Kidney (tissue), 14 donors: ENCODE results near the gene NRP1. TPM values are rescaled to one million over a fixed set of nuclear protein-coding genes. Genes with fewer than 3 reads are reported as not detected.

Experiments
- DNase-seq, 5 donors: peaks; one replicate each; pipeline ENCODE4 v3.0.0-alpha.2; 2013 to 2020
- FAIRE-seq: peaks from 2 replicates; lab custom pipeline; 2012; peaks lifted over from hg19 to GRCh38; lab: Jason Lieb, UNC
- H3K27ac ChIP-seq, 2 donors: one replicate each; pipeline ENCODE4 v1.7.0; 2013; ENCODE audit warnings: low read depth in 2 of 2, low read length in 2 of 2, inconsistent platforms in 1 of 2
- H3K27me3 ChIP-seq: one replicate; pipeline ENCODE4 v1.7.1; 2013; ENCODE audit warnings: low read length, inconsistent platforms; ENCODE audit not compliant: control insufficient read depth, insufficient read depth
- H3K36me3 ChIP-seq, 3 donors: one replicate each; pipeline versions ENCODE4 v1.7.0 to v1.7.1; 2013; ENCODE audit warnings: low read length in 3 of 3, control low read depth in 1 of 3, inconsistent platforms in 1 of 3; ENCODE audit not compliant: insufficient read depth in 3 of 3, control insufficient read depth in 2 of 3
- H3K4me1 ChIP-seq, 3 donors: one replicate each; pipeline versions ENCODE4 v1.7.0 to v1.7.1; 2013; ENCODE audit warnings: low read length in 3 of 3, inconsistent platforms in 1 of 3, low read depth in 1 of 3; ENCODE audit not compliant: control insufficient read depth in 2 of 3, insufficient read depth in 2 of 3
- H3K4me3 ChIP-seq, 3 donors: one replicate each; pipeline versions ENCODE4 v1.7.0 to v1.8.1; 2013; ENCODE audit warnings: low read length in 3 of 3, control low read depth in 1 of 3, inconsistent platforms in 1 of 3
- H3K9ac ChIP-seq, 3 donors: one replicate each; pipeline versions ENCODE4 v1.7.0 to v1.7.1; 2013; ENCODE audit warnings: low read length in 3 of 3, control low read depth in 1 of 3, inconsistent platforms in 1 of 3
- H3K9me3 ChIP-seq, 3 donors: one replicate each; pipeline versions ENCODE4 v1.7.0 to v1.7.1; 2013; ENCODE audit warnings: low read length in 3 of 3, control low read depth in 1 of 3, inconsistent platforms in 1 of 3; ENCODE audit not compliant: control insufficient read depth in 2 of 3, insufficient read depth in 1 of 3
- intact Hi-C: fragments of 100-400 bp; cut with DNase I; formaldehyde crosslinking; loops from one replicate; pipeline ENCODE4 v1.11.1; 2022
- polyA plus RNA-seq: library from polyadenylated mRNA; stranded (reverse); fragments of 350-450 nt; fragmentation: Illumina TruSeq; extraction: RNeasy Lipid Tissue Mini Kit (QIAGEN cat#74804); gene quantifications from one replicate; pipeline ENCODE4 v1.2.3, GENCODE V29; 2014; ENCODE audit warnings: low read depth, low replicate concordance; ENCODE audit not compliant: insufficient read depth
- total RNA-seq: library from RNA; stranded (reverse); fragmentation: NEBNext Ultra II Directional; extraction: Animal tissue kit (Norgen Biotek cat#: 25700); gene quantifications from one replicate; pipeline ENCODE4 v1.2.1, GENCODE V29; 2021
- TF ChIP-seq, protein P1 (sequence below): IDR thresholded peaks from 3 replicates; pipeline ENCODE4 v1.5.1; 2012; ENCODE audit warnings: mild to moderate bottlenecking, moderate library complexity, borderline replicate concordance; ENCODE audit not compliant: insufficient read depth; ENCODE audit errors: extremely low read depth
- donor health status: control.
- donor health status: control.
- donor health status: control.
- donor health status: control.
- donor health status: control.
- donor health status: DM: yes; HTN: yes; CAD: no.
- donor health status: Normal renal cell carcinoma (clear cell type).

The NRP1 gene
- total and polyA plus RNA-seq, 2 donors from 2014 or later, result 40.5 to 243 TPM

DNA sequence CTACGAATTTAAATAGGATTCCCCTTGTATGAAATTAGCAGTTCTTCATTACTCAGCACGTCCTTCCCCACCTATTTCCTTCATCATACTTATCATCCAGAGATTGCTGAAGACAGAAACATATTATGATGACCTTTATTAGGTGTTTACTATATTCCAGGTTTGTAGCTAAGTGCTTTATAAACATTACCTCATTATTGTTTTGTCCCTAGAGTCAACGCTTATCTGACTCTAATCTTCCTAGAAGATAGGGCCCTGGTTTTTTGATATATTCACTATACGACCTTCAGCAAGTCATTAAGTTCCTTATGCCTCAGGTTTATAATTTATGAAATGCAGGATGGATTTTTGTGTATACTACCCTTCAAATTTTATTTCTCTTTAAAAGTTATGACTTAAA is 36.8 kb upstream of the NRP1 start:
- H3K4me1 ChIP-seq, result peaks cover 0 to 3% (median 0%) of the 10 kb centered on the region in 3 donors

DNA sequence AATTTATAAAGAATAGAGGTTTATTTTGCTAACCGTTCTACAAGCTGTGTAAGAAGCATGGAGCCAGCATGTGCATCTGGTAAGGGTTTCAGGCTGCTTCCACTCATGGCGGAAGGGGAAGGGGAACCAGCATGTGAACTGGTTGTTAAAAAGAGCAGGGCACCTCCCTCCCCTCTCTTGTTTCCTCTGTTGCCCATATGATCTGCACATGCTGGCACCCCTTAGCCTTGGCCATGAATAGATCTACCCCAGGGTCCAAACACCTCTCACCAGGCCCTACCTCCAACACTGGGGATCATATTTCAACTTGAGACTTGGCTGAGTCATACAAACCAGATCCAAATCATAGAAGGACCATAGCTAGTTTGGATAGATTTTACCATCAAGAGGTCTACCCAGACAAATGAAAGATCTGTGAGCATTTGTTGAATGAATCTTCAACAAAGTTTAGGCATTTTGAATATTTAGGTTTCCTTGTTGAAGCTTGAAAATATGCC is 36.0 kb upstream of the NRP1 start:
- TF ChIP-seq, protein P1, sequence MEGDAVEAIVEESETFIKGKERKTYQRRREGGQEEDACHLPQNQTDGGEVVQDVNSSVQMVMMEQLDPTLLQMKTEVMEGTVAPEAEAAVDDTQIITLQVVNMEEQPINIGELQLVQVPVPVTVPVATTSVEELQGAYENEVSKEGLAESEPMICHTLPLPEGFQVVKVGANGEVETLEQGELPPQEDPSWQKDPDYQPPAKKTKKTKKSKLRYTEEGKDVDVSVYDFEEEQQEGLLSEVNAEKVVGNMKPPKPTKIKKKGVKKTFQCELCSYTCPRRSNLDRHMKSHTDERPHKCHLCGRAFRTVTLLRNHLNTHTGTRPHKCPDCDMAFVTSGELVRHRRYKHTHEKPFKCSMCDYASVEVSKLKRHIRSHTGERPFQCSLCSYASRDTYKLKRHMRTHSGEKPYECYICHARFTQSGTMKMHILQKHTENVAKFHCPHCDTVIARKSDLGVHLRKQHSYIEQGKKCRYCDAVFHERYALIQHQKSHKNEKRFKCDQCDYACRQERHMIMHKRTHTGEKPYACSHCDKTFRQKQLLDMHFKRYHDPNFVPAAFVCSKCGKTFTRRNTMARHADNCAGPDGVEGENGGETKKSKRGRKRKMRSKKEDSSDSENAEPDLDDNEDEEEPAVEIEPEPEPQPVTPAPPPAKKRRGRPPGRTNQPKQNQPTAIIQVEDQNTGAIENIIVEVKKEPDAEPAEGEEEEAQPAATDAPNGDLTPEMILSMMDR, result no peak
- Histone ChIP-seq H3K36me3 (no peaks in the 10 kb centered on the region), H3K4me3 (no peak overlapping the region), H3K9ac (no peak overlapping the region), H3K4me1 (peaks cover 0 to 1% (median 0%) of the 10 kb centered on the region in 3 donors), H3K27ac (no peak overlapping the region), H3K27me3 (no peaks in the 10 kb centered on the region), H3K9me3 (peaks cover 0 to 18% (median 4%) of the 10 kb centered on the region in 3 donors)
- DNase-seq (no peak), FAIRE-seq (no peak)
- intact Hi-C loops, result no loop called here

More for the DNA sequence above, 36.8 kb upstream of the NRP1 start:
- Histone ChIP-seq H3K4me3 (no peak overlapping the region), H3K27ac (no peak overlapping the region), H3K9ac (no peak overlapping the region), H3K9me3 (peaks cover 0 to 11% (median 2%) of the 10 kb centered on the region in 3 donors), H3K27me3 (no peaks in the 10 kb centered on the region), H3K36me3 (no peaks in the 10 kb centered on the region)
- FAIRE-seq (no peak), DNase-seq (no peak)
- intact Hi-C loops, result no loop called here
- TF ChIP-seq, protein P1, result no peak

DNA sequence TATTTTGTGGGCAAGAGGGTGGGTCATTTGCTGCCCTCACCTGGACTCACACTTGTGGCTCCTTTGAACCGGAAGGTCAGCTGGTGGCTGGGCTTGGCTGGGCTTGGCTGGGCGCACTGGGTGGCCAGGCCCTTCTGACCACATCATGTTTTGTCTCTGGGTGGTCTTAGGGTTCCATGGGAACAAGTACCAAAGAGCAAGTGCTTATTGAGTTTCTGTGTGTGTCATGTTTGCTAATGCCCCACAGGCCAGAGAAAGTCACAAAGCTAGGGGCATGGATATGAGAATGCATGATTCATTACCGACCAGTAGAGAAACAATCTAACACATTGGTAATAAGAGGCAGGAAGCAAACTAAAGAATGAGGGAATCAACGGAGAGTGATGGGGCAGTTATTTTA is 33.6 kb upstream of the NRP1 start:
- Histone ChIP-seq H3K4me3 (no peak overlapping the region), H3K9ac (no peak overlapping the region), H3K9me3 (peaks cover 0 to 26% (median 4%) of the 10 kb centered on the region in 3 donors), H3K36me3 (no peaks in the 10 kb centered on the region), H3K27ac (no peak overlapping the region), H3K4me1 (no peaks in the 10 kb centered on the region), H3K27me3 (no peaks in the 10 kb centered on the region)
- DNase-seq (no peak), FAIRE-seq (no peak)
- TF ChIP-seq, protein P1, result no peak
- intact Hi-C loops, result no loop called here
